Measurements from ENCODE around the gene ZNF862.

- no peak for TF ChIP-seq EP300 (IDR thresholded peaks at IDR 0.05)
- TF ChIP-seq, protein P1, sequence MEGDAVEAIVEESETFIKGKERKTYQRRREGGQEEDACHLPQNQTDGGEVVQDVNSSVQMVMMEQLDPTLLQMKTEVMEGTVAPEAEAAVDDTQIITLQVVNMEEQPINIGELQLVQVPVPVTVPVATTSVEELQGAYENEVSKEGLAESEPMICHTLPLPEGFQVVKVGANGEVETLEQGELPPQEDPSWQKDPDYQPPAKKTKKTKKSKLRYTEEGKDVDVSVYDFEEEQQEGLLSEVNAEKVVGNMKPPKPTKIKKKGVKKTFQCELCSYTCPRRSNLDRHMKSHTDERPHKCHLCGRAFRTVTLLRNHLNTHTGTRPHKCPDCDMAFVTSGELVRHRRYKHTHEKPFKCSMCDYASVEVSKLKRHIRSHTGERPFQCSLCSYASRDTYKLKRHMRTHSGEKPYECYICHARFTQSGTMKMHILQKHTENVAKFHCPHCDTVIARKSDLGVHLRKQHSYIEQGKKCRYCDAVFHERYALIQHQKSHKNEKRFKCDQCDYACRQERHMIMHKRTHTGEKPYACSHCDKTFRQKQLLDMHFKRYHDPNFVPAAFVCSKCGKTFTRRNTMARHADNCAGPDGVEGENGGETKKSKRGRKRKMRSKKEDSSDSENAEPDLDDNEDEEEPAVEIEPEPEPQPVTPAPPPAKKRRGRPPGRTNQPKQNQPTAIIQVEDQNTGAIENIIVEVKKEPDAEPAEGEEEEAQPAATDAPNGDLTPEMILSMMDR (IDR thresholded peaks at IDR 0.05): no peak
Measured at GRCh38 chr7:149866139-149866778, 28.1 kb downstream of the ZNF862 start.

Measured in stomach (tissue), 4 donors.